ENCODE data around the gene FAM107B. TPM values are rescaled to one million over a fixed set of nuclear protein-coding genes. Genes with fewer than 3 reads are reported as not detected.

FAM107B gene
- total and polyA plus RNA-seq, 2 of the 8 experiments (the other 6 are each of a cell fraction or from before 2014, with no cell fraction given), result 7.5 to 28.1 TPM

DNA sequence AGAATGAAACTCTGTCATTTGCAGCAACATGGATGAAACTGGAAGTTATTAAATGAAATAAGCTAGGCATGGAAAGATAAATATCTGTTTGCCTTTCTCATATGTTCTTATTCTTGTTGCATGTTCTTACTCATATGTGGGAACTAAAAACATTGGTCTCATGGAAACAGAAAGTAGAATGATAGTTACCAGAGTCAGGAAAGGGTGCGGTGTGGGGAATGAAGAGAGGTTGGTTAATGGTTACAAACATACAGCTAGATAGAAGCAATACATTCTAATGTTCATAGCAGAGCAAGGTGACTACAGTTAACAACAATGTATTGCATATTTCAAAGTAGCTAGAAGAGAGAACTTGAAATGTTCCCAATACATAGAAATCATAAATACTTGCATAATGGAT, 105.1 kb downstream of the FAM107B start:
- Histone ChIP-seq H3K9me3 (ENCODE audit: insufficient read depth in 2 of 2, low read depth in 1 of 2, low read length in 1 of 2) (no peaks in the 10 kb centered on the region), H3K23ac (ENCODE audit: insufficient read length) (no peak overlapping the region), H2BK15ac (ENCODE audit: low read length) (no peak overlapping the region), H3K79me2 (ENCODE audit: control insufficient read depth in 1 of 2, insufficient read depth in 2 of 2, low read length in 2 of 2) (no peaks in the 10 kb centered on the region), H3K27me3 (replicated peaks in 1 of 4; ENCODE audit: control insufficient read depth in 3 of 4, extremely low read depth in 1 of 4, insufficient read depth in 3 of 4, low read length in 3 of 4) (no peaks in the 10 kb centered on the region; a peak in 1 of 7 replicates), H2BK120ac (replicated peaks; ENCODE audit: low read depth, low read length) (no peak overlapping the region), H2BK12ac (ENCODE audit: low read depth, low read length) (no peak overlapping the region), H3K18ac (ENCODE audit: extremely low read depth, low read length) (no peak overlapping the region), H2AFZ (ENCODE audit: low read length) (no peak overlapping the region), H3K23me2 (ENCODE audit: low read depth, low read length) (no peaks in the 10 kb centered on the region; the same call in 1 of the 2 replicates), H3K4me3 (ENCODE audit: extremely low read depth in 1 of 4, insufficient read depth in 2 of 4, low read depth in 3 of 4, low read length in 4 of 4) (no peak overlapping the region), H2BK20ac (ENCODE audit: low read length) (no peak overlapping the region), H3K79me1 (ENCODE audit: low read depth, low read length) (no peaks in the 10 kb centered on the region), H3K9ac (replicated peaks in 1 of 4; ENCODE audit: extremely low read depth in 1 of 4, low read depth in 3 of 4, low read length in 3 of 4) (no peak overlapping the region), H2AK5ac (ENCODE audit: low read depth, low read length) (no peak overlapping the region), H3K4me1 (replicated peaks in 1 of 4; ENCODE audit: control insufficient read depth in 3 of 4, insufficient read depth in 4 of 4, low read length in 3 of 4) (peaks cover 4 to 8% (median 5%) of the 10 kb centered on the region in 4 experiments; a peak in 5 of 7 replicates), H4K91ac (replicated peaks; ENCODE audit: insufficient read length, low read length) (no peak overlapping the region), H2BK5ac (ENCODE audit: low read depth, low read length) (no peak overlapping the region), H4K8ac (ENCODE audit: extremely low read depth, insufficient read depth, low read length) (no peak overlapping the region), H4K5ac (ENCODE audit: insufficient read length, low read depth, low read length) (no peak overlapping the region), H3K27ac (ENCODE audit: low read depth, low read length) (no peak overlapping the region), H3K14ac (ENCODE audit: insufficient read length) (no peak overlapping the region), H3K4ac (replicated peaks; ENCODE audit: insufficient read length, low read depth, low read length) (no peak overlapping the region), H3K36me3 (ENCODE audit: control insufficient read depth in 2 of 4, insufficient read depth in 4 of 4, low read length in 3 of 4) (no peaks in the 10 kb centered on the region), H3K4me2 (ENCODE audit: insufficient read depth in 1 of 2, low read depth in 2 of 2, low read length in 2 of 2) (no peak overlapping the region), H3K56ac (replicated peaks; ENCODE audit: insufficient read length, low read depth, low read length) (no peak overlapping the region), H4K20me1 (replicated peaks in 1 of 2; ENCODE audit: control insufficient read depth in 1 of 2, insufficient read depth in 2 of 2, low read length in 2 of 2) (no peaks in the 10 kb centered on the region)
- TF ChIP-seq EZH2 (IDR thresholded peaks at IDR 0.05; ENCODE audit: low read depth, low read length, severe bottlenecking) (no peak), MAFK (IDR thresholded peaks at IDR 0.05; ENCODE audit: low read depth, low read length) (no peak), SIRT6 (IDR thresholded peaks at IDR 0.05; ENCODE audit: low read length) (no peak), PHF8 (conservative IDR thresholded peaks at IDR 0.05; ENCODE audit: low read depth, low read length) (no peak), RXRA (IDR thresholded peaks at IDR 0.05; ENCODE audit: insufficient read depth, low read depth, low read length) (no peak)
- 94% methylated on average over 1 of the region's 1 CpG; no CpG with 5 or more reads in 1 of the 2 experiments for WGBS, 2 experiments (ENCODE audit: extremely low coverage in 1 of 2, insufficient coverage in 1 of 2, insufficient read length in 1 of 2, insufficient replicate concordance in 2 of 2, low coverage in 1 of 2, low lambda C conversion rate in 2 of 2, missing lambda C conversion rate in 1 of 2)
- CTCF ChIA-PET (ENCODE audit: partially characterized antibody), result no interaction called here
- POLR2A ChIA-PET (ENCODE audit: partially characterized antibody), result no interaction called here
- DNase-seq (ENCODE audit: low read depth in 1 of 2, low spot score in 2 of 2), result no peak
- no peak for FAIRE-seq

All from H1 (cell line).